SK-N-SH treated with all-trans-retinoic acid at 6 μM for 48 hours (cell line): ENCODE results near the gene PMVK.

Experiments used
- CSDC2 ChIP-seq: fragments of 250-450 bp; sonication (Bioruptor Pico); IDR thresholded peaks from 2 replicates; pipeline ENCODE4 v1.5.0; 2020; ENCODE audit warnings: mild to moderate bottlenecking, moderate library complexity
- PATZ1 ChIP-seq: fragments of 250-450 bp; sonication (Bioruptor Pico); IDR thresholded peaks from 2 replicates; pipeline ENCODE4 v1.8.0; 2020; ENCODE audit warnings: mild to moderate bottlenecking, moderate library complexity, borderline replicate concordance
- ZFP3 ChIP-seq: fragments of 250-450 bp; sonication (Bioruptor Pico); IDR thresholded peaks from 2 replicates; pipeline ENCODE4 v1.5.0; 2020; ENCODE audit warnings: mild to moderate bottlenecking, moderate library complexity

DNA sequence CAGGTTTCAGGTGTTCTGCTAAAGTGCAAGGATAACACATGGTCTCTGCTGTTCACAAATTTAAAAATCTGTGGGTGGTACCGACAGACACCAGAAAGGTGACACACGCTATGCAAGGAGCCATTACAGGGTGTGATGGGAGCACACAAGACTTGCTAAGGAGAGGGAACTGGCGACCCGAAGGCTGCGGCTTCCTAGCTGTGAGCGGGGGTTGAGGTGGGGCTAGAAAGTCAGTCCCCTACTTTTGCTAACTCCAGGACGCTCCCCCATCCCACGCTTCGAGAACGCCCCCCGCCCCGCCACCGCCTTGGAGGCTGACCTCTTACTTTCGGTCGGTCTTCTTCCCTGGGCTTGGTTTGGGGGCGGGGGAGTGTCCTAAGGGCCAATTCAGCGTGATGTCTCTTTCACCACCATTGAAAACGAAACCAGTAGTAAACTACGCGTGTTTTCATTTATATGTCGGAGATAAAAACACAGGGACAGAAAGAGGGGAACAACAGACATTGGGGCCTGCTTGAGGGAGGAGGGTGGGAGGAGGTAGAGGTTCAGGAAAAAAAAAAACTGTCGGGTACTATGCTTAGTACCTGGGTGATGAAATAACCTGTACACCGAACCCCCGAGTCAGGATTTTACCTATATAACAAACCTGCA lies 39.0 kb upstream of the PMVK start:
- TF ChIP-seq CSDC2 (CRISPR knock-in tag) (no peak), PATZ1 (CRISPR knock-in tag) (no peak), ZFP3 (CRISPR knock-in tag) (no peak)
